GM19351 (cell line): ENCODE results near the gene L1CAM.

ENCODE experiments used
- ATAC-seq: cut with Tn5 transposase; IDR thresholded peaks from one replicate; pipeline ENCODE4 v1.9.1; 2021; ENCODE audit warnings: mild to moderate bottlenecking, moderate library complexity; ENCODE audit not compliant: unreplicated experiment

Gene L1CAM

GRCh38 chrX:153866302-153867019 lies 19.5 kb downstream of the L1CAM start:
- no peak for ATAC-seq

GRCh38 chrX:153865685-153866084 lies 20.3 kb downstream of the L1CAM start:
- no peak for ATAC-seq

- ATAC-seq = no peak
These were observed 20.7 kb downstream of the L1CAM start for GRCh38 chrX:153865321-153865580.

- no peak for ATAC-seq
These were observed 21.2 kb downstream of the L1CAM start for GRCh38 chrX:153864561-153865320.

GRCh38 chrX:153864101-153864500 lies 21.9 kb downstream of the L1CAM start:
- no peak for ATAC-seq

- no peak for ATAC-seq
These were observed 22.6 kb downstream of the L1CAM start for GRCh38 chrX:153863251-153863991.

- ATAC-seq = no peak
These were observed 23.4 kb downstream of the L1CAM start for GRCh38 chrX:153862369-153863250.

- no peak for ATAC-seq
These were observed 24.2 kb downstream of the L1CAM start for GRCh38 chrX:153861733-153862310.

GRCh38 chrX:153861151-153861550 lies 24.8 kb downstream of the L1CAM start:
- no peak for ATAC-seq

- no peak for ATAC-seq
These were observed 28.5 kb downstream of the L1CAM start for GRCh38 chrX:153857348-153857903.

GRCh38 chrX:153854702-153855101 lies 31.3 kb downstream of the L1CAM start:
- no peak for ATAC-seq

- no peak for ATAC-seq
These were observed 32.1 kb downstream of the L1CAM start for GRCh38 chrX:153853902-153854267.

GRCh38 chrX:153853180-153853901 lies 32.6 kb downstream of the L1CAM start:
- ATAC-seq = no peak

GRCh38 chrX:153851981-153852380 lies 34.0 kb downstream of the L1CAM start:
- ATAC-seq = no peak

- ATAC-seq = no peak
These were observed 37.6 kb downstream of the L1CAM start for GRCh38 chrX:153848325-153848724.

GRCh38 chrX:153845842-153846241 lies 40.1 kb downstream of the L1CAM start:
- ATAC-seq = no peak

GRCh38 chrX:153845195-153845594 lies 40.8 kb downstream of the L1CAM start:
- no peak for ATAC-seq

GRCh38 chrX:153844509-153845082 lies 41.4 kb downstream of the L1CAM start:
- ATAC-seq = no peak

- ATAC-seq = no peak
These were observed 49.1 kb downstream of the L1CAM start for GRCh38 chrX:153836921-153837320.
